Ascending aorta (tissue), 2 donors: ENCODE results near the gene NRP2. TPM values are rescaled to one million over a fixed set of nuclear protein-coding genes. Genes with fewer than 3 reads are reported as not detected.

Experiments
- DNase-seq, 2 donors: peaks; one replicate each; pipeline ENCODE4 v3.0.0-alpha.2; 2019; ENCODE audit warnings: low spot score in 2 of 2
- H3K27ac ChIP-seq, 2 donors: fragments of 200-600 bp; sonication (generic); one replicate each; pipeline ENCODE4 v1.5.1; 2016 to 2017; ENCODE audit warnings: mild to moderate bottlenecking in 1 of 2
- H3K27me3 ChIP-seq: fragments of 200-600 bp; sonication (generic); one replicate; pipeline ENCODE4 v1.5.1; 2017
- H3K36me3 ChIP-seq, 2 donors: fragments of 200-600 bp; sonication (generic); one replicate each; pipeline ENCODE4 v1.5.1; 2016
- H3K4me1 ChIP-seq, 2 donors: fragments of 200-600 bp; sonication (generic); one replicate each; pipeline ENCODE4 v1.5.1; 2016 to 2017; ENCODE audit warnings: mild to moderate bottlenecking in 1 of 2
- H3K4me3 ChIP-seq, 2 donors: fragments of 200-600 bp; sonication (generic); one replicate each; pipeline ENCODE4 v1.5.1; 2016 to 2017; ENCODE audit warnings: mild to moderate bottlenecking in 1 of 2
- H3K9me3 ChIP-seq, 2 donors: fragments of 200-600 bp; sonication (generic); one replicate each; pipeline ENCODE4 v1.5.1; 2016
- intact Hi-C: fragments of 100-400 bp; cut with DNase I; formaldehyde crosslinking; loops from one replicate; pipeline ENCODE4 v1.15.1; 2023
- total RNA-seq: library from RNA; depleted of rRNA; stranded (reverse); fragments of >200 nt; gene quantifications from one replicate; pipeline ENCODE4 v1.1.0, GENCODE V29; 2016
- TF ChIP-seq, protein P1 (sequence below), 3 experiments: fragments of 200-600 bp in 2 of 3; fragments of 450-650 bp in 1 of 3; sonication (generic) in 2 of 3; IDR thresholded peaks; one replicate each; pipeline ENCODE4 v1.5.1; 2016 to 2019; ENCODE audit warnings: antibody characterized with exemption in 3 of 3, mild to moderate bottlenecking in 1 of 3, moderate library complexity in 1 of 3

Gene NRP2
- total RNA-seq, 1 donor from 2014 or later = 39.7 TPM

GRCh38 chr2:205748639-205749038 is 66.3 kb downstream of the NRP2 start:
- no peak for DNase-seq
- Histone ChIP-seq H3K27ac (no peak overlapping the region), H3K4me3 (no peak overlapping the region), H3K9me3 (no peaks in the 10 kb centered on the region), H3K4me1 (peaks cover 0 to 5% of the 10 kb centered on the region in 2 donors), H3K27me3 (no peaks in the 10 kb centered on the region), H3K36me3 (peaks cover 5 to 21% of the 10 kb centered on the region in 2 donors)
- intact Hi-C loops = no loop called here
- TF ChIP-seq, protein P1, sequence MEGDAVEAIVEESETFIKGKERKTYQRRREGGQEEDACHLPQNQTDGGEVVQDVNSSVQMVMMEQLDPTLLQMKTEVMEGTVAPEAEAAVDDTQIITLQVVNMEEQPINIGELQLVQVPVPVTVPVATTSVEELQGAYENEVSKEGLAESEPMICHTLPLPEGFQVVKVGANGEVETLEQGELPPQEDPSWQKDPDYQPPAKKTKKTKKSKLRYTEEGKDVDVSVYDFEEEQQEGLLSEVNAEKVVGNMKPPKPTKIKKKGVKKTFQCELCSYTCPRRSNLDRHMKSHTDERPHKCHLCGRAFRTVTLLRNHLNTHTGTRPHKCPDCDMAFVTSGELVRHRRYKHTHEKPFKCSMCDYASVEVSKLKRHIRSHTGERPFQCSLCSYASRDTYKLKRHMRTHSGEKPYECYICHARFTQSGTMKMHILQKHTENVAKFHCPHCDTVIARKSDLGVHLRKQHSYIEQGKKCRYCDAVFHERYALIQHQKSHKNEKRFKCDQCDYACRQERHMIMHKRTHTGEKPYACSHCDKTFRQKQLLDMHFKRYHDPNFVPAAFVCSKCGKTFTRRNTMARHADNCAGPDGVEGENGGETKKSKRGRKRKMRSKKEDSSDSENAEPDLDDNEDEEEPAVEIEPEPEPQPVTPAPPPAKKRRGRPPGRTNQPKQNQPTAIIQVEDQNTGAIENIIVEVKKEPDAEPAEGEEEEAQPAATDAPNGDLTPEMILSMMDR (IDR thresholded peaks at IDR 0.05) = no peak

DNA sequence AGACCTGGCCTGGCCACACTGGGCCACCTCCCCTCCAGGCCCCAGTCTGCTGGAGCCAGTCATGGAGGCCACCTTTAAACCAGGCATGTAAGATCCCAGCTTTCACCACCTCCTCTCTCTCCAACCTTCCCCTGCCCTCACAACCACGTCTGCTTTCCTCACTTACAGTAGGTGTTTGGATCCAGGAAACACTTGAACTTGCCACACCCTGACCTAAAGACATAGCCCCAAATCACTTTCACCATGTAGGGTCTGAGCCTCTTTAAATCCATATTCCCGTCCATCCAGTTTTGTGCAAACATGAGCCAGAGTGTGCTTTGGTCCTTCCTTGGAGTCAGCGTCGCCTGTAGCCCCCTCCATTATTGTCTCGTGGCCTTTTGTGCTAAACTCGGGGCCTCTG is 66.8 kb downstream of the NRP2 start:
- Histone ChIP-seq H3K4me3 (no peak overlapping the region), H3K27ac (no peak overlapping the region), H3K36me3 (peaks cover 5 to 20% of the 10 kb centered on the region in 2 donors), H3K27me3 (no peaks in the 10 kb centered on the region), H3K9me3 (no peaks in the 10 kb centered on the region), H3K4me1 (peaks cover 0 to 5% of the 10 kb centered on the region in 2 donors)
- no peak for DNase-seq
- TF ChIP-seq, protein P1 (IDR thresholded peaks at IDR 0.05) = no peak
- intact Hi-C loops = no loop called here

- H3K36me3 ChIP-seq = peaks cover under 1 to 9% of the 10 kb centered on the region in 2 donors
- TF ChIP-seq, protein P1 (IDR thresholded peaks at IDR 0.05) = no peak
- intact Hi-C loops = loop anchor here (10.0 kb wide), 1 partner anchor 1504 kb away; no protein-coding TSS in a partner anchor
- DNase-seq = no peak
- peaks cover 5 to 10% of the 10 kb centered on the region in 2 donors for H3K4me1 ChIP-seq
- no peaks in the 10 kb centered on the region for H3K27me3 ChIP-seq
- H3K27ac ChIP-seq = no peak overlapping the region
- H3K4me3 ChIP-seq = no peak overlapping the region
- H3K9me3 ChIP-seq = no peaks in the 10 kb centered on the region
These were observed 68.5 kb downstream of the NRP2 start for GRCh38 chr2:205750797-205751196.

GRCh38 chr2:205751569-205752031 is 69.3 kb downstream of the NRP2 start:
- Histone ChIP-seq H3K27ac (peak overlapping the region; percentile 29 to 88), H3K27me3 (no peaks in the 10 kb centered on the region), H3K4me3 (no peak overlapping the region), H3K9me3 (no peaks in the 10 kb centered on the region), H3K4me1 (peaks cover 8 to 17% of the 10 kb centered on the region in 2 donors), H3K36me3 (peaks cover 0 to 3% of the 10 kb centered on the region in 2 donors)
- TF ChIP-seq, protein P1 (IDR thresholded peaks at IDR 0.05) = no peak
- no peak for DNase-seq
- intact Hi-C loops = loop anchor here (10.0 kb wide), 1 partner anchor 1503 kb away; no protein-coding TSS in a partner anchor

DNA sequence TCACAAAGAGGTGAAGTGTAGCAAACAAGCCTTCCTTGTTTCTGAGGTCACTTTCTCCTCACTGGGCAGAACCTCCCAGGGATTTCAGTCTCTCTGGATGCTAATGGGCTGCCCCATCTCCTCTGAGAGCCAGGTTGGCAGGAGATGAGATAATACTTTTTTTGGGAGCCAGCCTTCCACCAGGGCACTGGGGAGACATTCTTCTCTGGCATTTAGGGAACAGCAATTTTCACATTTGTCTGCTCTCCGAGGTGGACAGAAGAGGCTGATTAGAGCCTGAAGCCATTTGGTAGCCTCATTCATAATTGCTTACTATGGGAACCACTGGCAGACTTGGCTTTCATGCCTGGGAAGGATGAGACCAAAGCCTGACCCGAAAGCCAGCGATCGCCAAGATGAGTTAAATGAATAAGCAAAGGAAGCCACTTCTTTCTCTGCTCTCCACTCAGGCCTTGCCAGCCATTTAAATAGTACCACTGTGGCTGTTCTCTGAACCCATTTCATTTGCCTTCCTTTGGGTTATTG is 70.1 kb downstream of the NRP2 start:
- Histone ChIP-seq H3K4me1 (peaks cover 9 to 23% of the 10 kb centered on the region in 2 donors), H3K9me3 (no peaks in the 10 kb centered on the region)
- intact Hi-C loops = loop anchor here (10.0 kb wide), 1 partner anchor 1502 kb away; no protein-coding TSS in a partner anchor

More for the DNA sequence above, 70.1 kb downstream of the NRP2 start:
- TF ChIP-seq, protein P1 (IDR thresholded peaks at IDR 0.05) = no peak
- H3K27ac ChIP-seq = peak overlapping the region; percentile 9 to 88
- H3K36me3 ChIP-seq = peaks cover 0 to 3% of the 10 kb centered on the region in 2 donors
- no peak overlapping the region for H3K4me3 ChIP-seq
- no peak for DNase-seq
- no peaks in the 10 kb centered on the region for H3K27me3 ChIP-seq
